ENCODE measurements around the gene HYDIN. TPM values are rescaled to one million over a fixed set of nuclear protein-coding genes. Genes with fewer than 3 reads are reported as not detected.

Gene HYDIN
- total RNA-seq, 4 donors from 2014 or later, result 0.35 to 10.3 (median 4.3) TPM

- Histone ChIP-seq H3K27ac (no peak overlapping the region), H3K4me1 (no peaks in the 10 kb centered on the region), H3K36me3 (no peaks in the 10 kb centered on the region), H3K9me3 (no peaks in the 10 kb centered on the region), H3K27me3 (no peaks in the 10 kb centered on the region), H3K4me3 (no peak overlapping the region)
- 62 to 100% methylated on average over 1 of the region's 1 CpG for WGBS, 2 donors (ENCODE audit: low coverage in 1 of 2)
- ATAC-seq, result no peak
- TF ChIP-seq CTCF (IDR thresholded peaks at IDR 0.05) (no peak), POLR2AphosphoS5 (IDR thresholded peaks at IDR 0.05) (no peak), EP300 (IDR thresholded peaks at IDR 0.05) (no peak), POLR2A (IDR thresholded peaks at IDR 0.05) (no peak)
These were observed 27.2 kb upstream of the HYDIN start for GRCh38 chr16:71257768-71258167.

- 0 to 25% methylated on average over 1 to 5 of the region's 6 CpGs for WGBS, 2 donors (ENCODE audit: low coverage in 1 of 2)
- H3K4me1 ChIP-seq, result no peaks in the 10 kb centered on the region
- no peaks in the 10 kb centered on the region for H3K36me3 ChIP-seq
- no peaks in the 10 kb centered on the region for H3K9me3 ChIP-seq
- no peaks in the 10 kb centered on the region for H3K27me3 ChIP-seq
- H3K27ac ChIP-seq, result no peak overlapping the region
- TF ChIP-seq POLR2AphosphoS5 (IDR thresholded peaks at IDR 0.05) (no peak), CTCF (IDR thresholded peaks at IDR 0.05) (no peak), POLR2A (IDR thresholded peaks at IDR 0.05) (no peak), EP300 (IDR thresholded peaks at IDR 0.05) (no peak)
- no peak for ATAC-seq
- H3K4me3 ChIP-seq, result no peak overlapping the region
These were observed 25.2 kb upstream of the HYDIN start for GRCh38 chr16:71255721-71256120.

- Histone ChIP-seq H3K9me3 (no peaks in the 10 kb centered on the region), H3K4me1 (no peaks in the 10 kb centered on the region), H3K27me3 (no peaks in the 10 kb centered on the region), H3K4me3 (no peak overlapping the region), H3K36me3 (no peaks in the 10 kb centered on the region), H3K27ac (no peak overlapping the region)
- ATAC-seq, result no peak
- 58 to 66% methylated on average over 4 of the region's 4 CpGs for WGBS, 2 donors (ENCODE audit: low coverage in 1 of 2)
- TF ChIP-seq POLR2AphosphoS5 (IDR thresholded peaks at IDR 0.05), result no peak
- TF ChIP-seq EP300 (IDR thresholded peaks at IDR 0.05), result no peak
- TF ChIP-seq POLR2A (IDR thresholded peaks at IDR 0.05), result no peak
- TF ChIP-seq CTCF (IDR thresholded peaks at IDR 0.05), result no peak
These were observed 24.5 kb upstream of the HYDIN start for GRCh38 chr16:71254832-71255525.

GRCh38 chr16:71250461-71251235, 20.1 kb upstream of the HYDIN start:
- no peaks in the 10 kb centered on the region for H3K4me1 ChIP-seq
- no peak for ATAC-seq
- peaks cover 4% of the 10 kb centered on the region for H3K27me3 ChIP-seq
- H3K27ac ChIP-seq, result no peak overlapping the region
- whole genome bisulfite sequencing, 2 donors (ENCODE audit: low coverage in 1 of 2), result 84% methylated on average over 5 of the region's 5 CpGs; no CpG with 5 or more reads in 1 of the 2 donors
- TF ChIP-seq CTCF (IDR thresholded peaks at IDR 0.05) (no peak), EP300 (IDR thresholded peaks at IDR 0.05) (no peak), POLR2A (IDR thresholded peaks at IDR 0.05) (no peak), POLR2AphosphoS5 (IDR thresholded peaks at IDR 0.05) (no peak)
- no peak overlapping the region for H3K4me3 ChIP-seq
- H3K9me3 ChIP-seq, result no peaks in the 10 kb centered on the region
- no peaks in the 10 kb centered on the region for H3K36me3 ChIP-seq

Measured in gastroesophageal sphincter (tissue), 4 donors.